NCI-H146 (cell line): ENCODE data around the gene SENP1.

ENCODE experiments used
- DNase-seq: peaks from one replicate; lab custom pipeline; 2025; lab: John Stamatoyannopoulos, UW

SENP1 gene

DNA sequence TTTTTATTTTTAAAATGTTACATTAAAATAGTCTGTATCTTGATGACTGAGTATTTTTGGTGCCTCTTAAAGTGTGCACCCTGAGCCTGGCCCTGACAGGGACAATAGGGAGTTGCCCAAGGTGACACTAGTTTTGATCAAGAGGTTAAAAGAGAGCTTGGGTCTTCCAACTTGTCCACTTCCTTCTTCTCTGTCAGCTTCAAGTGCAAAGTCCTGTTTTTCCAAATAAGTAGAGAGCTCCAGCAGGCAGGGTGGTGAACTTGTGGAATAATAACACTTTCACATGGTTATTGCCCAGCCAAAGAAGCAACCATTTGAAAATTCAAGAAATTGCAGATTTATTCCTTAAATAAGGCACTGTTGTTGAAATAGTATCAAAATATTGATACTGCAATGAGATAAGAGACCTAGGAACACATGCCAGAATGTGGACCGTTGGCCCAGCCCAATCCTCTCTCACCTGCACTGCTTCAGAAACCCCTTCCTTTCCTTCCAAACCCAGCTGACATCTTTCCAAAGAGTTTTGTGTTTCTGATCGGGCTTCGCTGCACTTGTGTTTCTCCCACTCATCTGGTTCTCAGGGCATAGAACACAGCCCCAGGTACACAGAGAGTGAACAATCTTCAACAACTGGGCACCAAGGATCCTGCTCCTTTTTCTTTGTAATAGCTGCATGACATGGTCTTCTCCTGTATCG, 87.8 kb downstream of the SENP1 start:
- no peak for DNase-seq

DNA sequence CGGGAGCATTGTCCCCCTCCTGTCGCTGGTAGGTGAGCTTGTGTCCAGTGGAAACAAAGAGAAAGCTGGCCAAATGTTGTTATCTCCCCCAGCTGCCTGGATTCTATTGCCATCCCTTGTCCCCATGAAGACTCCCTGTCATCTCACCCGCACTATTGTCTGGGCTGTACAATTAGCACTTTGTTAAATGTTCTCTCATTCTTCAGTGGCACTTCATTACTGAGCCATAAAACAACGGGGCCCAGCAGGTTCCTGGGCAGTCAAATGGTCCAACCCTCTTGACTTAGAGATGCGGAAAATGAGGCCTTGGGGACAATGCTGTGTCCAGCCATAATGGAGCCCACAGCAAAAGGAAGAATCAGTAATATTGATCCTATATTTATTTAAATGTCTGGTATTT, 88.4 kb downstream of the SENP1 start:
- DNase-seq = peak; percentile 89

DNA sequence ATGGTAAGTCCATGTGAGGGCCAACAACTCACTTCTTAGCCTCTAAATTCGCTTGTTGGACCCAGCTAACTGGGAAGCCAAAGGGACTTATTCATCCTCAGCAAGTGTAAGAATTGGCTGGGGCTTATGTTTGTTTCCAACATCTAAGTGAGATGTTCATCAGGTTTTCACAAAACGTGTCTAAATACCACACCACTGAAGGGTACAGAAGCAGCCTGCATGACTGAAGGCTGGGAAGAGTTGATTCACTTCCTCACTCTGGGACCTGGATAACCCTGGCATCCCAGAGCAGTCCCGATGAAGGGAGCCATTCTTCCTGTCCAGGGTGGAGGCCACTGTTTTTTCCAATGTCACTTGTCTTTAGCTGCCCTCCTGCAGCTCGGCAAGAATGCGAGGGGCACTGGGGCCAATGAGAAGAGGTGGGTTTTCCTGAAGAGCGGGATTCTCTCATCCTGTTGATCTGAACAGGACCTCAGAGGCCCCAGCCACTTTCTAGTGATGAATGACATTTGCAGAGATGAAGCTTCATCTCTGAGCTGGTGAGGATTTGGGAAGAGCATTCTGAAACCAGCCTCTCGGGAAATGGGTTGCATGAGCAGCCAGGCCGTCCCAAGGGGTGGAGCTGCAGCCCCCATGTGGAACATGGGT, 89.4 kb downstream of the SENP1 start:
- no peak for DNase-seq

DNA sequence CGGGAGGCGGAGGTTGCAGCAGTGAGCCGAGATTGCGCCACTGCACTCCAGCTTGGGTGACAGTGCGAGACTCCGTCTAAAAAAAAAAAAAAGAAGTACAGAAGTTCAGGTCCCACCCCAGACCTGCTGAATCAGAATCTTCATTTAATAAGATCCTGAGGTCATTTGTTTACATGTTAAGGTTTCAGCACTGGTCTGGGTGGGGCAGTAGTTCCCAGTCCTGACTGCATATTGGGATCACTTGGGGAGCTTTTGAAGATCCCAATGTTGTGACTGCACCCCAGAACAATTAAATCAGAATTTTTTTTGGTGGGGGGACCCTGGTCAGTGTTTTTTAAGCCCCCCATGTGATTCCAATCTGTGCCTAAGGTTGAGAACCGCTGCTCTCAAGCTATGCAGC, 89.9 kb downstream of the SENP1 start:
- no peak for DNase-seq

DNA sequence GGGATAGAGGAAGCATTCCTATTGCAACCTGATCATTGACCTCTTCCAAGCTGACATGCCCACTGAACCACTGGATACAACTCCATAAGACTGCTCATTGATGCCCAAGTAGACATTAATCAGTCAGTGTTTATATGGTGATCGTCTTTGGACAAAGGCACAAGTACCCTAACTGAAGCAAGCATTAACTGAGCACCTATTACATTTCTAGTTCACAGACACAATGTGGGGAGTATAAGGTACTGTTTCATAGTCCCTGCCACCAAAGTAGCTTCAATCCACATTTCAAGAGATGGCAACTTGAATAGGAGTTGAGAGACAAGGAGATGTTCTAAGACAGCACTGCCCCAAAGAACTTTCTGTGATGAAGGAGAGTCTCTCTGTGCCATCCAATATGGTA, 90.8 kb downstream of the SENP1 start:
- DNase-seq = no peak

DNA sequence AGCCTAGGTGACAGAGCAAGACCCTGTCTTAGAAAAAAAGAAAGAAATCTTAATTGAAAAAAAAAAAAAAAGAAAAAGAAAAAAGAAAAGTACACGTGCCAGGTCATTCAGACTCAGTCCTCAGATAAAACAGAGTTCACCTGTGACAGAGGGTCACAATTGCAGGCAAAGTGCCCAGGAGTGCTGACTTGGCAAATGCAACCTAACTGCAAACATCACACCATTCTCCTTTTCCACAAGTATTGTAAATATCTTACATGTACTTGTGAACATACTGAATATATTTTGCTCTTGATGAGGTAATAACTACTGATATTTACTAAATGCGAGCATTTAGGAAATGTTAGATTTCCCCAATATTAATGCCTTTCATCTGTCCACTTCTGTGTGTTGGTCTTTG, 92.6 kb downstream of the SENP1 start:
- DNase-seq = no peak

DNA sequence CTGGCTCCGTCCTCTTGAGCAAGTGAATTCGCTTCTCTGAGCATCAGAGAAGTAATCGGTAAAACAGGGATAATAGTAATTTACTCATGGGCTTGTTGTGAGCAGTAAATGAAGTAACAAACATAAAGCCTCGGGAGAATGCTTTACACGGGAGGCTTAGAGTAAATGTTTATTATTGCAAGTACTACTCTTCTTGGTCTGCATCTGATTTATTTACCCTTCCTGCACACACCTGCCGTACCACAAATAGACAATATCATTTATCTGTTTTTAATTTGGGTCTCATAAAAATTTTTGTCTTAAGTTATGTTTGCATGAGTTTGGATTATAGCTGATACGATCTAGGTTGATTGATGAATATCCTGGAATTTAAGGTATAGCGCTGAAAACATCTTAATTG, 93.8 kb downstream of the SENP1 start:
- DNase-seq = no peak

DNA sequence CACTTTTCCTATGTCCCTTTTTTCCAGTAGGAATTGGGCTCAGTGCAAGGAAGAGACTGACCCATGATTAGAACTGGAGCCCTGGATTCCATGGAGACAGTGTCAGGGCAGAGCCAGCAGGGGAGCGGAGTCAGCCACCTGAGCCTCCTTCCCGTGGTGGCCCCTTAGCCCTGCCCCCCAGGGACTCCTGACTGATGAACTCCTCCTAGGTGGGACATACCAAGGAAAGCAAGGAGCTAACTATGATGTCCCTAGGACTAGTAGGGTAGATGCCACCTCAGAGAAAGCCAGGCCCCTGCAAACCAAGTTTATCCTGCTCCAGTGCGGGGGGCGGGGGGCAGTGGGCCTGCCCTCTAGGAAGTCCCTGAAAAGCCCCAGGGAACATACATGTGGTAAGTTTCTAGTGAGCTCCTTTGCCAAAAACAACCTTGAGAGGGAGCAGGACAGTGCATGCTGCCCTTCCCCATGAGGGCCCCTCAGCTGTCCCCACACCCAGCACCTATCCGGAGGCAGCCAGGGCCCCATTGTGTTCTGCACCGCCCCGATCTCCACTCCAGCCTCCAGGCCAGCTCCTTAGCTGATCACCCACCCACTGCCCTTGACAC, 95.4 kb downstream of the SENP1 start:
- no peak for DNase-seq

DNA sequence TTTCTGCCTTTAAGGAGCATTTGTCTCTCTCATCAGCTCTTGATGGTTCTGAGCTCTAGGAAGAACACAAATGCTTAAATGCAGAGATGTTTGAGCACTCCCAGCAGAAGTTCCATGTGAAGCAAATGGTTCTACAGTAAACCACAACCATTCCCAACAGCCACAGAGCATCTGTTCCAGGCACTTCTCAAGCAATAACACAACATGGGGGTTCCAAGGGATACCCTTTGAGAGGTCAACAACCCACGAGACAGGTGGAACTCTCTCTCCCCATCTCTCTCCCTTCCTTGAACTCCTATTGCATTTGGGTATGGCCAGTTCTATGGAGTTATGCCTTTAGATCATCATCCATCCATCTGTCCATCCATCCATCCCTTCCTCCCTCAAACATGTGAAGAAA, 96.4 kb downstream of the SENP1 start:
- DNase-seq = no peak

DNA sequence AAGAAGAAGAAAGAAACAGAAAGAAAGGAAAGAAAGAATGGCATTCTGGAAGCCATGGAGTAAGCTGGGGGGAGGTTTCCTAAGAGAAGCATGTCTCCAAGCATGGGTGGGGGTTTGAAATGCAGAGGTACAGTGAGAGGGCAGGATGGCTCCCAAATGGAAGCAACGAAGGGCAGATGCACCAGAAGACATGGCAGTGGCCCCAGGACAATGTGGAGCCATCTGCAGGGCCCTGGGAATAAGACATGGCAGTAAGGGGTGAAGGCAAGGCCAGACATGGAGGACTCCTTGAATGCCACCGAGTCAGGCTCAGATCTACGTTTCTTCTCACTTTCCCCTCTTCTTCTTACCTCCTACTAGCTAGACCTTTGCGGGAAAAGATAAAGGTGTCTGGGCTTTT, 96.9 kb downstream of the SENP1 start:
- DNase-seq = no peak

DNA sequence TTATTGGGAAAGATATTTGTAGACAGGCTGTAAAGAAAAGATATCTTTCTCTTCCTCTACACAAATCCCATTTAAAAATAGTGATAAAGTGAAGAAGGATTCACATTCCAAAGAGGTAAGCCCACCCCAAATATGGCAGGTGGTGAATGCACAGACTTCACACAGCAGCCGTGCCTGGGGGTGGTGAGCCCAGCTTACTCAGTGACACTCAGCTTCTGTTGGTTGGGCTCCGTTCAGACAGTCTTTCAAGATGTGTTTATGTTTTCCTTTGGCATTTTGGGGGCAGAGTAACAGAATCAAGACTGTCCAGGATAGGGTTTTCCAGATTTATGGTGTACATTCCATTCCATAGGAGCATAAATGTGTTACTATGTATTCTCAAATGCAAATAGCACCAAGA, 97.5 kb downstream of the SENP1 start:
- DNase-seq = no peak

DNA sequence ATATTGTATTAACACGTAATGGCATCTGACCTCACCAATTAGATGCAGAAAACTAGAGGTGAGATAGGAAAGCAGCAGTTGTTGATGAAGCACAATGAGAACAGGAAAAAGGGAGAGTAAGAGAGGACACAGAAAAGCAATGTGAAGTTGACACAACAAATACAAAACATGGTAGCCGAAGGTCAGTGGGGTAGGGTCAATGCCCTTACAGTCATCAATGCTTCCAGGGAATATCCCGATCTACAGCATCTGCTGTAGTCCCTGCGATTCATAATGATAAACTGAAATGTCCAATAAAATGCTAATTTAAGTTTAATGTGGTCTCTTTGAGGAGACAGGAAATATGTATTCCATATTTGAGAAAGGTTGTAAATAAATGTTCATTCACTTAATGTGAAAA, 98.7 kb downstream of the SENP1 start:
- no peak for DNase-seq

DNA sequence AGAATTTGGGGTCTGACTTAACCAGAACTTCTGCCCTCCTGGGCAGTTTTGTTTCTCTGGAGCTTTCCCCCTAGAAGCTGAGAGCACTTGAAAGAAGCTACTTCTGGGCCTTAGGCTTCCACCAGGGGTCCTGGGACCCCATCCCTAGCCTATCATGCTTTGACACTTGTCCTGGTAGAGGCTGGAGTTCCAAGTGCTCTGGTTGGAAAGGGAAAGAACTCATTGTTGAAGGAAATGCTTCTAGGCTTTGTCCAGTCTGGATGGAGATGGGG, 100.2 kb downstream of the SENP1 start:
- no peak for DNase-seq

DNA sequence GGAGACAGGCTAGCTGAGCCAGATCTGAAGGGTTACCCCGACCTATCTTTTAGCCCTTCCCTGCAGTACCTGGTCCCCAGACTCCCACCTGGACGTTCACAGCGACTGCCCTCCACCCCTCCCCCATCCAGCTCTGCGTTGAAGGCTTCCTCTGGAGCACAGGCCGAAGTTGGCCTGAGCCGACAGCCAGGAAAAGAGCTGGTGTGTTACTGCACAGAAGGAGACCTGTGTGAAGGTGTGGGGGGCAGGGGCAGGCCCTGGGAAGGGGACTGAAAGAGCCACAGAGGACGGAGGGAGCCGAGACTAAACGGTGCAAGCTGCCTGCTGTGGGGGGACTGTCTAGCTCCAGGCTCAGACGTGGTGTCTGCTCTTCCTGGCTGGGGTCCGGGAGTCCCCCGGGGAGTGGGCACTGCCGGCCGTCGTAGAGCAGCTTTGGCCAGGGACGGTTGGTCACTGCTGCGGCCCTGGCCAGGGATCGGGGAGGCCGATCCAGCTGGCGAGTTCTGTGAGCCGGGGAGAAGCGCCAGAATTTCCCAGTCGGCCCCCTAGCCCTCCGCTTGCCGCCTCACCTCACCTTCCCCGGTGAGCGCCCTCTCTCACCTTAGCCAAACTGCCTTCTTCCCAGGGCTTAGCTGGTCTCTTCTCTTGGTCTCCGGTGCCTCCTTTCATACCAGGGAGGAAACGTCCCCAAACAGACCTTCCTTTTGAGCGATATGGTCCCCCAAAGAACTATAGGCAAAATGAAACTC, 100.7 kb downstream of the SENP1 start:
- peak; percentile 92 for DNase-seq

DNA sequence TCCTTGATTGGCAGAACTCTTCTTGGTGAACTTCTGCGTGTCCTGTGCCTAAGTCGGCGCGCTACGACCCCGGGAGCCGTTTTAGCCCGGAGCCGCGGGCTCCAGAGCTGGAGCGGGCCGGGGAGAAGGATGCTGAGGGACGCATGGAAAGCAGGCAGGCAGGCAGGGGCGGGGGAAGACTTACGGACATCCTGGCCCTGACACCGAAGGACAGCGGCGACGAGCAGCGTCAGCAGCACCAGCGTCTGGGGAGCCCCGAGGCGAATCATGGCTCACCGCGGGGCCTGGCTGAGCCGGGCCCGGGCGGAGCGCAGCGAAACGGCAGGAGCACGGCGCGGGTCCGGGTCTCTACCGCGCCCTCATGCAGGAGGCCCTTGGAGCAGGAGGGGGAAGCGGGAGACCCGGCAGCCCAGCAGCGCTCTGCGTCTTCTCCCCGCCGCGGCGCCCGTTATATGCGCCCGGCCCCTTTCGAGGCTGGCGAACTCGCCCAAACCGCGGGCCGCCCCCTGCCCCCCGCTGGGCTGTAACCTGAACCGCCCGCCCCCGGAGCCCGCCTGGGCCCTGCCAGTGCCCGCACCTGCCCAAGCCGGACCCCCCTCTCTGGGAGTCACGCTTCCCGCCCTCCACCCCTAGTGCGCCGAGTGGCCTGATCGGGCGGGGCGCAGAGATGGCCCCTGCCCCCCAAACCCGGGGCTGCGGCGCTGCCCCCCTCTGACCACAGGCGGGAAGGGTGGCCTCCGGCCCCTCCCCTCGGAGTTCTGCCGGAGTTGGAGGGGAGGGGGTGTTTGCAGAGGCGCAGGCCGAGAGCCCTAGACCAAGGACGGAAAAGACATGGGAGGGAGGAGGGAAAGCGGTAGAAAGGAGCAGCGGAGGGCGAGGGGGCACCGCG, 101.6 kb downstream of the SENP1 start, which contains the start of gene COL2A1:
TSS of gene COL2A1 (minus strand) at position 424 of the 889 bp plus-strand sequence. CDS start at position 269, 155 bp downstream.
- DNase-seq = peak; percentile 99

DNA sequence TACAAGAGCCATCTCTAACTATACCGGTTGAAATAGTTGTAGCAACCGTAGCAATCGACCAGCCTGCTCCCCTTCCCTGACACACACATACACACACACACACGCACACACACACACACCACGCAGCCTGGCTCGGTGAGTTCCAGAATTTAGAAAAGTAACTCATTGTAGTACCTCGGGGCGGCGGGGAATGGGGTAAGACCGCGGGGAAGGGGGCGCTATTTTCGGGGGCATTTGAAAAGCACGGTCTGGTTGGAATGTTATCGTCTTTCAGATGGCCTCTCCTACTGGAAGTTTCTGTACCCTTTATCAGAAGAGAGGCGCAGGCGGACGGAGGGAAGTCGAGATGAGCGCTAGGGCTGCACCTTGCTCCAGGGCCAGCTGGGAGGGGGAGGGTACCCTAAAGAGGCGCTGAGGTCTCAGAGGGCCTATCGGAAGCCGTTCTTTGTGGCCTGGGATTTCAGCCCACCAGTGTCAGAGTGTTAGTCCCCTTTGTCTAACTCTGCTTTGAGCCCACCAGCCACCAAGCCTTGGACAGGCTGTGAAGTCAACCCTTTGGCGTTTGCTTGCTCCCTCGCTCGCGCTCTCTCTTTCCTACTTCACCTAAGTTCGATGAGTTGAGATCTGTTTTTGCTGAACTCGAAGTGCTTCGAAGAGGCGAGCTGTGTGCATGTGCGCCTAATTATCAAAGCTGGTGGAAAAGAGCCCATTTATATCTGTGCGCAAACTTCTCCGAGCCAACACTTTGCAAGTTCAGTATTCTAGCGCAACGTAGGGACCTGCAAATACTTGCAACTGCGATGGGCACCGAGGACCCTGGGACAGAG, 102.4 kb downstream of the SENP1 start:
- peak; percentile 69 for DNase-seq

DNA sequence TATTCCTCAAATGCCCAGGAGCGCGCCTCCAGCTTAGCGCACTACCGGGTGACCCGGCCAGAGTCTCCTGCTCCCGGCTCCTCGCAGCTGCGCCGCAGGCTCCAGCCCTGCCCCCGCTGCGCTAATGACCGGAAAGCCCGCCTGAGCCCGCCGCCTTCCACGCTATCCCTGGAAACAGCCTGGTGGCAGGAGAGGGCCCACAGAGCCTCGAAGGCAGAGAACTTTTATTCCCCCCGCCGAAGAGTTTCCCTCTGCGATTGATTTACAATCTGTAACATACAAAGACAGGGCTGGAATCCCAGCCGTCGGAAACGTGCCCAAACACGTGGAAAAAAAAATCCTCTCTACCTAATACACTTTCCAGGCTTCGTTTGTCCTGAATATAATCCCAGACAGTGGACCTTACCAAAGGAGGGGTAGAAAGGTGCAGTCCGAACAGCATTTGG, 103.1 kb downstream of the SENP1 start:
- peak; percentile 91 for DNase-seq

DNA sequence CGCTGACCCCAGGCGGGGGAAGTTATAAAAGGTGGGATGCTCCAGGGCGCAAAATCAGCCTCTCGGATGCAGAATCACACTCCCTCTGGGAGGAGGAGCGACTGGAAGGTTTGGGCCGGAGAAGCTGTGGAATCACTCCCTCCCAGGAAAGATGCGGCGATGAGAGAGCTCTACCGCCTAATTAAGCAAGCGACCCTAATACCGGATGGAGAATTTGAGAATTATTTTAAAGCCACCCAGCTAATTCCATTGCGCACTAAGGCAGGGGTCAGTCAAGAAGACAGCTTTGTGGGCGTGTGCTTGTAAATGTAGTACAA, 103.5 kb downstream of the SENP1 start:
- peak; percentile 85 for DNase-seq

DNA sequence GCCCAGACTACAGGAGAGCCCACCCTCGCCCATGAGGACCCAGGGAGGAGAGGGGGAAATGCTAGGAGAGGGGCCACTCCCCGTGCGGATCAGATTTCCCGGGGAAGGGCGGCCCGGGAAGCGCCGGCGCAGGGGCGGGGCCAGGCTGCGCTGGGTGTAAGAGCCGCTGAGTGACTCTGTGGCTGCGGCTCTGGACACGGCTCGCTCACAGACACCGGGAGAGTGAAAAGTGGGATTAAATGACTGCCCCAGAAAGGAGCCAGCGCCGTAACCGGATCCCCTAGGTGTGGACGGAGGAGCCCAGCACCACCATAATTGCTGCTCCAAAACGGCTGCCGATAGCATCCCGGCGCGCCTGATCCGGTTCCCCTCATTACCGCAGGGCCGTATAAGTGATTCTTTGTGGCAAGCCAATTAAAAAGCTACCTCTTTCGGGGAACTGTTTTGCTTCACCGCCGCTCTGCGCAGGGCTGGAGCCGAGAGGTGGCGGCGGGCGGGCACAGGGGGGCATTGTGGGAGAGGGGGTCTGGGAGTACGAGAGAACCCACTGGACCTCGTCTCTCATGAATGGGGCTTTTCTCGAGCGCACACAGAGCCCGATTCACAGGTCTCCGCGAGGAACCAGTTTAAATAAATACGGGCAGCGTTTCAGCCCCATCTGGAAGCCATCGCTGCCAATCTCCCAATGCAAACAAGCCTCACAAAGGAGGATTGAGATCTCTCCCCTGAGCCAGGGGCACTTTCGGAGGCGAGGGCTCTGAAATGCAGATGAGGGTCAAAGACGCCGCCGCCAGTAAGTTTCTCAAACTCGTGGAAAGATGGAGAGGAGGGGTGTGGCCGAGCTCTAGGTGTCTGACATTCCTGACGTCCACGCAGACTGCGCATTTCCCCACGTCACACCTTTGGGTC, 104.1 kb downstream of the SENP1 start:
- peak; percentile 85 for DNase-seq

DNA sequence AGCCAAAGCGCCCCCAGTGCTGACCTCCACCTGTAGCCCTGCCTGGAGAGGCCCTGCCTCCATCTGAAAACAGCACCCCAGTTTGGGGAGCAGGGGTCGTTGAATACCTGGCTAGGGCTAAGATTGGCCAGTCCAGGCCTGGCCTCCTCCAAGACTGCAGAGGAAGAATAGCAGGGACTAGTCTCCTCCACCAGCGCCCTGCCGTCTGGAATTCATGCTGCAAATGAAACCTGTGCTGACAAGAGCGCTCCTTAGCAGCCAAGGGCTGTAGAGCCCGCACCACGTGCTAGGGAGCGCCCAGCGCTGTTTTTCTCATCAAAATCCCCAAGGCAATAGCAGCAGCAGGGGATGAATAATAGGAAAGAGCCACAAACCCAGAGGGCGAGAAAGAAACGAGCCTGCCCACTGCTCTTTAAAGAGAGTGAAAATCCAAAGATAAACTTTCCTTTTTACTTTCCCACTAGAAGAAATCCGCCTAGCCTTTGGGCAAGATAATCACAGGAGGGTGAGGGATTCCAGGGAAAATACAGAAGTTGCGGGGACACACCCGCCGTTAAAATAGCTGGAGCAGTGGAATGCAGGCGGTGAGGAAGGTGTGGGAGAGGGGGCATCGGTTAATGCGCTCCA, 104.9 kb downstream of the SENP1 start:
- peak; percentile 72 for DNase-seq
